ENCODE results near the gene KCNMB1. TPM values are rescaled to one million over a fixed set of nuclear protein-coding genes. Genes with fewer than 3 reads are reported as not detected.
A peak's percentile ranks its signal among the peaks of the same experiment; 100 is the strongest.

The KCNMB1 gene
- polyA plus RNA-seq, 1 donor (not counting 4 experiments of a cell fraction or from before 2014, with no cell fraction given): not detected

GRCh38 chr5:170426786-170427185 is 37.6 kb upstream of the KCNMB1 start:
- H3K4me2 ChIP-seq (ENCODE audit: control insufficient read depth, extremely low read depth, insufficient read depth, low read depth, low read length): no peak overlapping the region
- H3K4me1 ChIP-seq (ENCODE audit: control insufficient read depth, extremely low read depth, insufficient read depth, low read length): no peaks in the 10 kb centered on the region
- DNase-seq (ENCODE audit: low read depth, low spot score) (no peak), FAIRE-seq (no peak)
- H3K9me1 ChIP-seq (ENCODE audit: control insufficient read depth, extremely low read depth, insufficient read depth, low read length): no peaks in the 10 kb centered on the region
- TF ChIP-seq CTCF (optimal IDR thresholded peaks at IDR 0.05 in 1 of 3, IDR thresholded peaks at IDR 0.05 in 1 of 3, conservative IDR thresholded peaks at IDR 0.05 in 1 of 3; ENCODE audit: extremely low read depth in 1 of 3, insufficient read depth in 2 of 3, low read length in 3 of 3) (no peak), EZH2 (IDR thresholded peaks at IDR 0.05; ENCODE audit: low read length) (no peak)
- H3K36me3 ChIP-seq (ENCODE audit: control insufficient read depth in 2 of 2, extremely low read depth in 1 of 2, insufficient read depth in 2 of 2, low read length in 2 of 2): no peaks in the 10 kb centered on the region
- no peaks in the 10 kb centered on the region for H4K20me1 ChIP-seq (ENCODE audit: control insufficient read depth, extremely low read depth, insufficient read depth, low read length)
- no peak overlapping the region for H3K9ac ChIP-seq (ENCODE audit: control insufficient read depth, extremely low read depth, insufficient read depth, low read length)
- H3K79me2 ChIP-seq (ENCODE audit: control insufficient read depth, insufficient read depth, low read length): no peaks in the 10 kb centered on the region
- dilution Hi-C loops (cut with MboI; ENCODE audit: extremely low pct_ligation_motif_present, low sequenced_read_pairs): no loop called here
- H2AFZ ChIP-seq (ENCODE audit: control insufficient read depth, low read length): no peak overlapping the region
- peaks cover 15% of the 10 kb centered on the region for H3K27me3 ChIP-seq (ENCODE audit: control insufficient read depth, extremely low read depth, insufficient read depth, low read length)
- no peak overlapping the region for H3K27ac ChIP-seq (ENCODE audit: control insufficient read depth, insufficient read depth, low read length)
- H3K9me3 ChIP-seq (ENCODE audit: control insufficient read depth, low read depth, low read length): no peaks in the 10 kb centered on the region
- H3K4me3 ChIP-seq (ENCODE audit: control insufficient read depth in 2 of 3, extremely low read depth in 1 of 3, insufficient read depth in 2 of 3, low read depth in 1 of 3, low read length in 3 of 3): no peak overlapping the region

GRCh38 chr5:170426149-170426767 is 37.1 kb upstream of the KCNMB1 start:
- Histone ChIP-seq H3K4me1 (ENCODE audit: control insufficient read depth, extremely low read depth, insufficient read depth, low read length) (no peaks in the 10 kb centered on the region), H2AFZ (ENCODE audit: control insufficient read depth, low read length) (no peak overlapping the region), H4K20me1 (ENCODE audit: control insufficient read depth, extremely low read depth, insufficient read depth, low read length) (no peaks in the 10 kb centered on the region), H3K4me2 (ENCODE audit: control insufficient read depth, extremely low read depth, insufficient read depth, low read depth, low read length) (no peak overlapping the region), H3K9me3 (ENCODE audit: control insufficient read depth, low read depth, low read length) (no peaks in the 10 kb centered on the region), H3K36me3 (ENCODE audit: control insufficient read depth in 2 of 2, extremely low read depth in 1 of 2, insufficient read depth in 2 of 2, low read length in 2 of 2) (no peaks in the 10 kb centered on the region), H3K9me1 (ENCODE audit: control insufficient read depth, extremely low read depth, insufficient read depth, low read length) (no peaks in the 10 kb centered on the region), H3K27ac (ENCODE audit: control insufficient read depth, insufficient read depth, low read length) (no peak overlapping the region), H3K27me3 (ENCODE audit: control insufficient read depth, extremely low read depth, insufficient read depth, low read length) (peaks cover 10% of the 10 kb centered on the region), H3K4me3 (ENCODE audit: control insufficient read depth in 2 of 3, extremely low read depth in 1 of 3, insufficient read depth in 2 of 3, low read depth in 1 of 3, low read length in 3 of 3) (no peak overlapping the region), H3K79me2 (ENCODE audit: control insufficient read depth, insufficient read depth, low read length) (no peaks in the 10 kb centered on the region), H3K9ac (ENCODE audit: control insufficient read depth, extremely low read depth, insufficient read depth, low read length) (no peak overlapping the region)
- peak in 1 of 3 experiments; percentile 35 for TF ChIP-seq CTCF (optimal IDR thresholded peaks at IDR 0.05 in 1 of 3, IDR thresholded peaks at IDR 0.05 in 1 of 3, conservative IDR thresholded peaks at IDR 0.05 in 1 of 3; ENCODE audit: extremely low read depth in 1 of 3, insufficient read depth in 2 of 3, low read length in 3 of 3)
- TF ChIP-seq EZH2 (IDR thresholded peaks at IDR 0.05; ENCODE audit: low read length): no peak
- FAIRE-seq (no peak), DNase-seq (ENCODE audit: low read depth, low spot score) (no peak)
- dilution Hi-C loops (cut with MboI; ENCODE audit: extremely low pct_ligation_motif_present, low sequenced_read_pairs): no loop called here
